Bone marrow (tissue), 2 donors: ENCODE results near the gene PRR14L.
"Not testable (repeated sequence)": the region's sequence is repeated elsewhere in the genome, so short reads cannot be mapped to it uniquely, and the experiment has no call there.

ENCODE experiments used
- DNase-seq, 2 donors: peaks; one replicate each; lab custom pipeline; 2025; lab: John Stamatoyannopoulos, UW

Gene PRR14L

DNA sequence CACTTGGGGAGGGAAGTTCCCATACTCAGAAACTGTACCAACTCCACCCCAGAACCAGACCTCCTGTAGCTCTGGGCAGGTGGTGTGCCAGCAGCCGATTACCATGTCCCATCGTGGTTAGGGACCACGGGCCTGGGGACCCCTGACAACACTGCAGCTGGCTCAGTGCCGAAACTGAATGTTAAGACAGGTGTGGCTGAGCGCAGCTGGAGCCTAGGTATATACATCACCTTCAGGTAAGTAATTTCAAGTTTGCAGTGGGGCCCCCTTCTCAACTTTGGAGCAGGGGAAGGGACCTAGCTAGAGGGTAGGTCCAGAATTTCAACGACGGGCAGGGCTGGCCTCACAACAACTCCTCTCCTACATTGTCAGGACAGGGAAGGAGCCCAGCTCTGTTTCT lies 67.2 kb downstream of the PRR14L start:
- DNase-seq = no peak

DNA sequence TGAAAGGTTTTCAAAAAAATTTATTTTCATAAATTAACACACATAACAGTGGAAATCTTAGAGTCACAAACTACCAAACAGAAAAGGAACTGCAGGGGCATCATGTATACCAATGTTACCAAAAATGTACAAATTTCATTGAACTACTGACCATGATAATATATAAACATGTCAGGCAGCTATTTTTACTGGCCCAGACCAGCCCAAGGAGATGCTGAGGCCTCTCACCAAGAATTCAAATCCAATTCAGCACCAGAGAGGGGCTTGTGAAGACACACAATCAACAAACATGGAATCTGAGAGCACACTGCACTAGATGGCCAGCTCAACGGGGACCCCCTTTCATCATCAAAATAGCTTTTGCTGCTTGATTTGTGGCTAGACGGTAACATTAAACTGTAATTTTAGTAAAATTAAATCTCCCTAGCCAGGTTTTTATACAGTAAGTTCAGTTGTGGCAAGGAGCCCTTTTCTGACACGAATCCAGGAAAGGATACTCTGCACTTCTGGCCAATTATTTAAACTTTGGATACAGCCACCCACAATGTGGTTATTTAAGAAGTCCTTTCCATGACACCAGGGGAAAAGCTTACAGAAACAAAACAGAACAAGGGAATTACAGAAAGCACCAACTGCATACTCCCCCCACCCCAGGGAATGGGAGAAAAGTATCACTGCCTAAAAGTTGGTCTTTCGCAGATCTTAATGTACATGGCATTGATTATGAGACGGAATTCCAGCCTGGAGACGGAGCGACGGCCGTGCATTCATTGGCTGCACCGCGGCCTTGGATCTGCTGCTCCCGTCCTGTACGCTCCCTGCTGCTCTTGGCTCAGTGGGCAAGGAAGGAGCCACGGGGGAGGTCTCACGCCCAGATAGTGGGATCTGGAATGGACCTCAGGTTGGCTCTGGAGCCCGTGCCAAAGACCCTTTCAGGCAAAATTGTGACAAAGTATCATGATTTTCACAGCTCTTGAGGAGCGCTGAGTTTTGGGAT lies 68.3 kb downstream of the PRR14L start:
- no peak for DNase-seq

DNA sequence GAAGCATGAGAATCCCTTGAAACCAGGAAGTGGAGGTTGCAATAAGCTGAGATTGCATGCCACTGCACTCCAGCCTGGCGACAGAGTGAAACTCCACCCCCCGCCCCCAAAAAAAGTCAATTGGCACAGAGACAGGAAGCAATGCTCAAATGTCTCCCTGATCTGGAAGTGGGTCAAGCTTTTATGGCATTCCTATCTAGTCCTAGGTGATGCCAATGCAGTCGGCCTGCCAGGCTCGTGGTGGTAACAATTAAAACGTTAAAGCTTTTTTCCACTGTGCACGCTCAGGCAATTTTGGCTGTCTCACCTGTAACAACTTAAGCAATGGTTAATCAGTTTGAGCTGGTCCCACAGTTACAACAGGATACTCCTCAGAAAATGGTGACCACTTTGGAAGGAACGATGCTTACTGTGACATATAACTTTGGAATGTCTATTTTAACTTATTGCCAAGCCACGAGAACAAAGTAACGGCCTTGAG lies 69.0 kb downstream of the PRR14L start:
- no peak for DNase-seq

DNA sequence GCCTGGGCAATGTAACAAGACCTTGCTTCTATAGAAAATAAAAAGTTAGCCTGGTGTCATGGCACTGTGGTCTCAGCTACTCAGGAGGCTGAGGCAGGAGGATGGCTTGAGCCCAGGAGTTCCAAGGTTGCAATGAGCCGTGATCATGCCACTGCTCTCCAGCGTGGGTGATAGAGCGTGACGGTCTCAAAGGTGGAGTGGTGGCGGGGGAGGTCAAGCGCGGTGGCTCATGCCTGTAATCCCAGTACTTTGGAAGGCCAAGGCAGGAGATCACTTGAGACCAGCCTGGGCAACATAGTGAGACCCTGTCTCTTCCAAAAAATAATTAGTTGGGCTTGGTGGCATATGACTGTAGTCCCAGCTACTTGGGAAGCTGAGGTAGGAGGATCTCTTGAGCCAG lies 71.2 kb downstream of the PRR14L start:
- no peak for DNase-seq

DNA sequence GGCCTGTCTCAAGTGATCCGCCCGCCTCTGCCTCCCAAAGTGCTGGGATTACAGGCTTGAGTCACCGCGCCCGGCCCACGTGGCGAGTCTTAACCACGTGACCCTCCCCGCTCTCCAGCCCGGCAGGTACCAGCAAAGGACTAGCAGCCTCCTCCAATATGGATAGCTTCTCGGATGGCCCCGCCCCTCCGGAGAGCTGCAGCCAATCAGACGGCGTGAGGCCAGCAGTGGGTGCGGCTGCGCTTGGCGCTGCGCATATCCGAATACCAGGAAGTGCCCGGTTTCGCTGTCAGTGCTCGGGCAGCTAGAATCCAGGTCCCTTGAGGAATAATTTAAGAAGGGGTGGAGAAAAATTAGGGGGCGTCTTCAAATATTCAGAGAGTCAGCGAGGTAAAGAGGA lies 73.2 kb downstream of the PRR14L start:
- peak; percentile 57 to 75 for DNase-seq

DNA sequence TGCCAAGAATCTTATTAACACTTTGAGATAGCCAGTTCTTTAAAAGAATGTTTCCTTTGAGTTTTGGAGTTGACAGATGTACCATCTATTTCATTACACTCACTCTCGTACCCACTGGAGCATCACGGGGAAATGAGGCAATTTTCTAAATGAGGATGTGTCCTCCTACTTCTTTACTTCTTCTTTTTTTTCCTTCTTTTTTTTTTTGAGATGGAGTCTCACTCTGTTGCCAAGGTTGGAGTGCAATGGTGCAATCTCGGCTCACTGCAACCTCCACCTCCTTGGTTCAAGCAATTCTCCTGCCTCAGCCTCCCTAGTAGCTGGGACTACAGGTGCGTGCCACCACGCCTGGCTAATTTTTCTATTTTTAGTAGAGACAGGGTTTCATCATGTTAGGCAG lies 75.7 kb downstream of the PRR14L start:
- DNase-seq = peak in 1 of 2 donors; percentile 47

DNA sequence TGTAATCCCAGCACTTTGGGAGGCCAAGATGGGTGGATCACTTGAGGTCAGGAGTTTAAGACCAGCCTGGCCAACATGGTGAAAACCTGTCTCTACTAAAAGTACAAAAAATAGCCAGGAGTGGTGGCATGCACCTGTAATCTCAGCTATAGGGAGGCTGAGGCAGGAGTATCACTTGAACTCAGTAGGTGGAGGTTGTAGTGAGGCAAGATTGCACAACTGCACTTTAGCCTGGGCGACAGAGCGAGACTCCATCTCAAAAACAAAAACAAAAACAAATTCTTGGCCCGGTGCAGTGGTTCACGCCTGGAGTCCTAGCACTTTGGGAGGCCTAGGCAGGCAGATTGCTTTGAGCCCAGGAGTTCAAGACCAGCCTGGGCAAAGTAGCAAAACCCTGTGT lies 81.1 kb downstream of the PRR14L start:
- DNase-seq = not testable (repeated sequence)

DNA sequence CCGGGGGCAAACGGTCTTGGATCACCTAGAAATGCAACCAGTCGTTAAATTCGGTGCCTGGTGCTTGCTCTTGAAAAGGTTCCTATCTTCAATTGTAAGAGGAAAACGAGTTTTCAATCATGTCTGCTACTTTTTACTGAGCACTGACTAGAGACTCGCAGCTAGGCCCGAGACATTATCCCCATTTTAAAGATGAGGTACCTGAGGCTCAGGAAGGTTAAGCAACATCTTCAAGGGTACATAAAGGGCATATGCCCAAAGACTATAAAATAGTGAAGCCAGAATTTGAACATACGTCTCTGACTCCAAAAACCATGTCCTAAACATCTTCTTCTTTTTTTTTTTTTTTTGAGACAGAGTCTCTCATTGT lies 87.3 kb downstream of the PRR14L start:
- no peak for DNase-seq

DNA sequence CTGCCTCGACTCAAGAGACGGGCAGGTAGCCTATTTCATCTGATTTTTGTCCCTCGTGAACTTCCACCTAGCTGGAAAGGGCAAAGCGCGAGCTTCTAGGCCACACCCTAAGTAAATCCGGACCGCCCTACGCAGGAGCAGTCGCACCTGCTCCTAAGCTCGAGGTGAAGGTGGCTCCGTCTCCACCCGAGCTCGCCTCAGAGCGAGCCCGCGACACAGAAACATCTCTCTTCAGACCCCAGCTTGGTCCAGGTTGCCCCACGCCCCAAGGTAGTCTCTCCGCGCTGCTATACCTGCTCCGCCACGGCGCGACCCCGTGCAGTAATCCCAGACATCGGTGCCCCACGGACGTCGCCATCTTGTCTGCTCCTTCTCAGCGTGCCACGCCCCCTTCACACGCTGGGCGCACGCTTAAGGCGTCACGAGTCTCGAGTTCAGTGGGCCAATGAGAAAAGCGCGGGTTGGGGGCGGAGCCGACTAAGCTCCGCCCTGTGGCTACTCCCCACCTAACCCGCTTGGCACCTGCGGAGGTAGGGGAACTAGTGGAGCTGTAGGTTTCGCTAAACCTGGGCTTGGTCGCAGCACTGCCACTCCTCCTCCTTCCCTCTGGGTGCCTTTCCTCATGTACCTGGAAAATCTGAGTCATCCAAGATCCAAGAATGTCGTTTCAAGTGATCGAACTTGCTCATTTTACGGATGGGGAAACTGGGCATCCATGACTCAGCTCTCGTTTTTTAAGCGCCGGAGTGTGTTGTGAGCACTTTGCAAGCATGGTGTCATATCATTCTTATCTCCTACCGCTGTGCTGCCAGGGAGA lies 87.9 kb downstream of the PRR14L start, which contains the start of gene PISD:
PISD (minus strand) TSS at position 365 of the 817 bp plus-strand sequence; CDS start at position 358, 7 bp downstream.
- peak; percentile 85 to 91 for DNase-seq

DNA sequence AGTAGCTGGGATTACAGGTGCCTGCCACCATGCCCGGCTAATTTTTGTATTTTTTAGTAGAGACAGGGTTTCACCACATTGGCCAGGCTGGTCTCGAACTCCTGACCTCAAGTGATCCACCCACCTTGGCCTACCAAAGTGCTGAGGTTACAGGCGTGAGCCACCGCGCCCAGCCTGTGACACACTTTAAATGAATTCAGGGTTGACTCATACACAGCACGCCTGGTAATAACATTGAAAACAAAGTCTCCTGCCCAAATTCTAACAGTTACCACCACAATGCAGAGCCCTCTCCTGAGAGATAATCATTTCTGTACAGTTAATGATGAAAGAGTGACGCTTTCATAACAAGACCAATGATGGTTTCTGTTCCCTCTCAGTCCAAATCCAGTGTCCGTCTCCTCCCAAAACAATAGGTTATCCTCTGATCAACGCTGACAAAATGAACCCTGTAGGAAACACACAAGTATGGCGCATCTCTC lies 89.0 kb downstream of the PRR14L start:
- DNase-seq = not testable (repeated sequence)

DNA sequence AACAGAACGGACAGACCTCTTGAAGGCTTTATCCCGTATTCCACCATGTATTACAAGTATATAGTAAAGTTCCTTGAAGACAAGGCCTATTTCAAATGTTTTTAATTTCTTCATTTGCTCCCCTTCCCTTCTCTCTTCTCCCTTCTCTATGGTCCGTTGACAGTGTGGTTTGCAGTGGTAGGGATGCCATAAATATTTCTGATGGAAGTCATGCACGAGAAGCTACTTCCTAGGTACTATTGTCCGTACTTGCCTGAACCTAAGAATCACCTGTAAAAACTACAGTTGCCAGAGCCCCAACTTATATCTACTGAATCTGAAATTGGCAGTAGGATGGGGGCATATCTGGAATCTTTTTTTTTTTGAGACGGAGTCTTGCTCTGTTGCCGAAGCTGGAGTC lies 90.7 kb downstream of the PRR14L start:
- no peak for DNase-seq

DNA sequence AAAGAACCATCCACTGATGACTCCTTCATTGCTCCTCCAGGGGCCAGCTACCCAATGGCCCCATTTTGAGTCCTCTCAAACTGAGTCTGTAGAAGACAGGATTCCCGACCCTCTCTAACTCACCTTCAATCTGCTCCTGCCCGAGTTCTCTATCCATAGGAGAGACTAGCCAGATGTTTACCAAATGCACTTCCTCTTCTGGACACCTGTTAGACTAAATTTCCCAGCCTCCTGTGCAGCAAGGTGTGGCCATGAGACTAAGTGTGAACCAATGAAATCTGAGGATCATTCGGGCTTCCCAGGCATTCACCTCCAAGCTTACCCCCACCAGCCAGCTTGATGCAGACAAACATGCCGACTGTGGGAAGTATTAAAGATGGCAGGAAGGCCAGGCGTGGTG lies 95.5 kb downstream of the PRR14L start:
- no peak for DNase-seq

DNA sequence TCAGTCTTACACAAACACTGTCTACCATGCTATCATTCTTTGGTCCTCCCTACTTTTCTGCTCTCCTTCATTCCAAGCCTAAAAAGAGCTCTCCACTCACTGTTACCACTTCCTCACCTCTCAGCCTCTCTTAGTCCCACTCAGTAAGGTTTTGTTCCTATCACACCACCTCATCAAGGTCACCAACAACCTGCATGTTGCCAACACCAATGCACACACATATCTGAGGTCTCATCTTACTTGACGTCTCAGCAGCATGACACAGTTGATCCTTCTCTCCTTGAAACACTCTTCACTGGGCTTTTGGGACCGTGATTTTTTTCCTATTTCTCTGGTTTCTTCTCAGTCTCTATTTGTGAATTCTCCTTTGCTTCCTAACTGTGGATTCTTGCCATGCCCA lies 96.0 kb downstream of the PRR14L start:
- DNase-seq = no peak

DNA sequence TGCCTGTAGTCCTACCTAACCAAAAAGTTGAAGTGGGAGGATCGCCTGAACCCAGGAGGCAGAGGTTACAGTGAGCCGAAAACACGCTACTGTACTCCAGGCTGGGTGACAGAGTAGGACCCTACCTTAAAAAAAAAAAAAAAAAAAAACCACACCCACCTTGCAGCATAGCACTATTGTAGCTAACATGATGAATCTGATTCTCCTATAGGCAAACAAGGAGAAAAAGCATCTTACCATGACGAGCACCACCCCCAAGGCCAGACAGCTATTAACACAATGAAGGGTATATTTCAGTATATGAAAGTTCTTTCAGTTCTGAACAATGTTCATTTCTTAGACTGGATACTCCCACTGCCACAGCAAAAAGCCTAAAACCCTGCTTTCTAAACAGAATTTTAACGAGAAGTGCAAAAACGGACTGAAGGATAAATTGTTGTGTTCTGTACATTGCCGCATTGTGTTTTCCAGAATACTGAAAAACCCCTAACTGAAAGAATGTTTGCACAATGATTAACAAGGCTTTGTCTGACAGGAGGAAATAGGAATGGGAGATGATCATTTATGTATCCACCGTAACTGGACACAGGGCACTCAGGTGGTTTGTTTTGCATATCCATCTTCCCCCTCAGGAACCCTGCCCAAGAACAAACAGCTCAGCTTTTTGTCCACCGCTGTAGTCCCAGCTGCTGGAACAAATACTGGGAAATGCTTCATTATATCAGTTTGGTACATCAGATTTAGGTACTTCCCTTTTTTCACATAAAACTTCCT lies 96.8 kb downstream of the PRR14L start:
- DNase-seq = no peak

DNA sequence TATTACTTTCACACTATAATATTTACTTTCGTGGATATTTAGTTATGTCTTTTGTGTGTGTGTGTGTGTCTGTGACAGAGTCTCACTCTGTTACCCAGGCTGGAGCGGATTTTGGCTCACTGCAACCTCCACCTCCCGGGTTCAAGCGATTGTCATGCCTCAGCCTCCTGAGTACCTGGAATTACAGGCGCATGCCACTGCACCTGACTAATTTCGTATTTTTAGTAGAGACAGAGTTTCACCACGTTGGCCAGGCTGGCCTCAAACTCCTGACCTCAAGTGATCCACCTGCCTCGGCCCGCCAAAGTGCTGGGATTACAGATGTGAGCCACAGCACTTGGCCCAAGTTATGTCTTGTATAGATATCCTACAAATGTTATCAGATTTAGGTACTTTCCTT lies 97.8 kb downstream of the PRR14L start:
- DNase-seq = no peak

DNA sequence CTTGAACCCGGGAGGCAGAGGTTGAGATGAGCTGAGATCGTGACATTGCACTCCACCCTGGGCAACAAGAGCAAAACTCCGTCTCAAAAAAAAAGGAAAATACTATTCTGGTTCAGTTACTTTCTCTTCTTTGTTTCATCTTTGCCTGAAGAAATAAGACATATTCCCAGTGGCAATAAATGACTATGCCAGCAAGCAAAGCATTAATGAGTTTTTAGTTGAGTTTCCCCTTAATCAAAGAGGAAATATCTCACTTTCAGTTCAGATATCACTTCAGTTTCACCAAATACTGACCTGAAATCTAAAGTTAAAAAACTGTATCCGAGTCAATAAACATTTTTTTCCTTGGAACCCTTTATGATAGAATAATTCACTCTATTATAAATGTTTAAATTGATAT lies 98.3 kb downstream of the PRR14L start:
- no peak for DNase-seq

DNA sequence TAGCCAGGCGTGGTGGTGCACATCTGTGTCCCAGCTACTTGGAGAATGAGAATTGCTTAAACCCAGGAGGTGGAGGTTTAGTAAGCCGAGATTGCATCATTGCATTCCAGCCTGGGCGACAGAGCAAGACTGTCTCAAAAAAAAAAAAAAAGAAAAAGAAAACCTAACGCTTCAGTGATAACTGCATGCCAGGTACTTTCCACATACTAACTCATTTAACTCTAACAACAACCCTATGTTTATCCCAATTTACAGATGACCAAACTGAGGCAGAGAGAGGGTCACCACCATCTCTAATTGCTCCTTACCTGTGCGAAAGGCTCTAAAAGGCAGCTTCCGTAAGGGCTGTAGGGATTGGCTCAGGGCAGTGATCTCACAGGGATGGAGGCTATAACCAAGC lies 99.5 kb downstream of the PRR14L start:
- no peak for DNase-seq

DNA sequence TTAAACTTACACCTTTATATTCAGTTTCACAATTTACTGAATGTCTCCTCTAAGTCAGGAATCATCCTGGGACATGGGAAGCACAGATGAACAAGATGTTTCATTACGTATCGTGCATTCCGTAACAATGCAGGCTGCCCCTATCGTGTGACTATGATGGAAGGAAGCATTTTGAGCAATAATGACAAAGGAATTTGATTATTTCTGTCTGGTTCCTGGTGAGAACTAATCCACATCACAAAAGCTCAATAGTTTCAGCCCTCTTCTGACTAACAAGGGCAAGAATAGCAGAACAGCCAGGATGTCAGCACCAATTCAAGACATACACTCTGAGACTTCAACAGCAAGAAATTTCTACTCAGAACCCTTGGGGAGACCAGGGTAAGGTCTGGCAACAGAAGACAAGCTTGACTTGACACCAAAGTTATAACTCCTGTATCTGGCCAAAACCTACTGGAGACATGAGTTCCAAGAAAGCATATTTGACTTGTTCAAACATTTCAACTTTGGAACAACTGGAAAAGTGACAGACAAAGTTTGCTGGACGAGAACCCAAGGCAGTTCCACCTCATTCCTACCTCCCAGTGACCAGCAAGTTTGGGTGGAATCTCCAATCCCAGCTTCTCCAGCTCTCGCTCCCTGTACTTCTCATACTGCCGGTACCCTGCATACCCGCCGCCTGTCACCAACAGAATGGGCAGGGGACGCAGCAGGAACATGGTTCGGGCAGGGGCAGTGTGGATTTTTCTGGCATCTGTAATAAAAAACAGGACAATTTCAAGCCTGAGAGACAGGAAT lies 102.2 kb downstream of the PRR14L start:
- DNase-seq = no peak

DNA sequence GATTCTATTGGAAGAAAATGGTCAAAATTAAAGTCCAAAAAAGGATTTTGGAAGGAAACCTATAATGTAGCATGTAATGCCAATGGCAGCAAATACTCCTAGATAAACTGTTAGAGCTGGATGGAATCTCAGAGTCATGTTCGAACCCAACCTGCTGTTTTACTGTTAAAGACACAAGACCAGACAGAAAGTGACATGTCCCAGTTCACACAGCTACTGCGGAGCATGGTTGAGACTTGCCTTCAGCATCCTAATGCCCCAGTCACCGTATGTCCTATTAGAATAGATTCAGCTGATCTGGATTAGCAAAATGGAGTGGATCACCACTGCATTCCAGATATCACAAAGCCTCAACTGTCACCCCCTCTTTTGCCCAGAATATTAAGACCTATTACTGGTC lies 102.9 kb downstream of the PRR14L start:
- DNase-seq = no peak

DNA sequence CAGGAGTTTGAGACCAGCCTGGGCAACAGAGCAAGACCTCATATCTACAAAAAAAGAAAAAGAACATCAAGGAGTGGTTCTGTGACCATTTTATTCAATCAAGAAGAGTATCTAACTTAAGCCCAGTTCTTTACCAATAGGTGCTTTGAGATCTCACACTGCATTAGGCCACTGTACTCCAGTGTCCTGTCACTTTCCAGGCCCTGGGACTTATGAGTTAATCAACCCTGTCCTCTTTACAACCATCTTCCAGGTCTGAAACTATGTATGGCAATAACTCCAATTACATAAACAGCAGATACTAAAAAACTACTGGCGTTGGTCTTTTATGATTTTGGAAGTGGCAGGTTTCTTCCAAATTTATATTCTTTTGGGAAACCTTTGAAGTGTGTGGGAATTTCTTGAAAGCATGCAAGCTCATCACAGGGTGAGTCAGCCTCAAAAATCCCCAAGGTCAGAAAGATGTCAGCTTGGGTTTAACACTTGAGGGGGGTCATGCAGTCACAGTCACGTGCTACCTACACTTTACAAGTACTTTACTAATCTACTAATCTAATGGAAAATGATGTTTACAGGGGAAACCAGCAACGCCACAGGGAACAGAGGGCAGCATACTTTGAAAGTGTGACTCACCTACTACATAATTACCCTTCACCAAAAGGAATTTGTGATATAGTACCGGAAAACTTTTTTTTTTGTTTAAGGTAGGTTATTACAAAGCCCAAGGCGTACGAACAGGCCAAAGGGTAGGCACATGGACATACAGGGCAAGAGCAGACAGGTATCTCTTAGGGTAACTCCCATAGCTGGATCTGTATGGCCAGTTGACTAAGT lies 103.5 kb downstream of the PRR14L start:
- DNase-seq = no peak
